NCI-H774 (cell line): ENCODE measurements around the gene DCBLD1.
"Not testable (repeated sequence)": the region's sequence is repeated elsewhere in the genome, so short reads cannot be mapped to it uniquely, and the experiment has no call there.

Experiments
- DNase-seq: peaks from one replicate; lab custom pipeline; 2025; lab: John Stamatoyannopoulos, UW

DCBLD1 gene

GRCh38 chr6:117482240-117483003 lies at the start of gene DCBLD1:
Gene DCBLD1, plus strand, starts transcription at chr6:117482674. Its CDS starts 108 bp downstream, at chr6:117482782.
- peak; percentile 97 for DNase-seq

GRCh38 chr6:117440706-117441525 lies 41.6 kb upstream of the DCBLD1 start:
- DNase-seq, result no peak

GRCh38 chr6:117441824-117442264 lies 40.6 kb upstream of the DCBLD1 start:
- DNase-seq, result no peak

- not testable (repeated sequence) for DNase-seq
Observed at GRCh38 chr6:117442313-117442712, 40.2 kb upstream of the DCBLD1 start.

- no peak for DNase-seq
Observed at GRCh38 chr6:117444600-117444999, 37.9 kb upstream of the DCBLD1 start.

- no peak for DNase-seq
Observed at GRCh38 chr6:117446861-117447260, 35.6 kb upstream of the DCBLD1 start.

- no peak for DNase-seq
Observed at GRCh38 chr6:117448011-117448410, 34.5 kb upstream of the DCBLD1 start.

- no peak for DNase-seq
Observed at GRCh38 chr6:117448732-117449485, 33.6 kb upstream of the DCBLD1 start.

- DNase-seq, result peak; percentile 84
Observed at GRCh38 chr6:117449549-117450439, 32.7 kb upstream of the DCBLD1 start.

GRCh38 chr6:117451671-117452070 lies 30.8 kb upstream of the DCBLD1 start:
- DNase-seq, result no peak

- DNase-seq, result no peak
Observed at GRCh38 chr6:117456250-117456649, 26.2 kb upstream of the DCBLD1 start.

GRCh38 chr6:117456998-117457397 lies 25.5 kb upstream of the DCBLD1 start:
- DNase-seq, result no peak

- DNase-seq, result peak; percentile 18
Observed at GRCh38 chr6:117459204-117459944, 23.1 kb upstream of the DCBLD1 start.

- no peak for DNase-seq
Observed at GRCh38 chr6:117463762-117464665, 18.5 kb upstream of the DCBLD1 start.

- no peak for DNase-seq
Observed at GRCh38 chr6:117464700-117465099, 17.8 kb upstream of the DCBLD1 start.

GRCh38 chr6:117465691-117466090 lies 16.8 kb upstream of the DCBLD1 start:
- DNase-seq, result no peak

GRCh38 chr6:117467876-117468275 lies 14.6 kb upstream of the DCBLD1 start:
- DNase-seq, result no peak

- not testable (repeated sequence) for DNase-seq
Observed at GRCh38 chr6:117468527-117468926, 13.9 kb upstream of the DCBLD1 start.

GRCh38 chr6:117469356-117469755 lies 13.1 kb upstream of the DCBLD1 start:
- DNase-seq, result no peak

- DNase-seq, result no peak
Observed at GRCh38 chr6:117469791-117470190, 12.7 kb upstream of the DCBLD1 start.
